Activated CD8-positive, alpha-beta memory T cell treated with anti-CD3 and anti-CD28 coated beads for 36 hours (primary cell): ENCODE results near the gene TMEM169. TPM values are rescaled to one million over a fixed set of nuclear protein-coding genes. Genes with fewer than 3 reads are reported as not detected.

Experiments used
- CTCF ChIA-PET: fragments of 350-600 bp; sonication (Branson Sonifier 250); formaldehyde crosslinking; loops from one replicate; lab custom pipeline; 2021; ENCODE audit warnings: antibody characterized with exemption; lab: Charles Lee
- POLR2A ChIA-PET: fragments of 350-600 bp; sonication (Branson Sonifier 250); formaldehyde crosslinking; loops from one replicate; lab custom pipeline; 2021; ENCODE audit warnings: antibody characterized with exemption; lab: Charles Lee
- total RNA-seq, 2 experiments: library from RNA; stranded (reverse); gene quantifications; one replicate each; pipeline ENCODE4 v1.2.3, GENCODE V29; 2021

The TMEM169 gene
- total RNA-seq, 2 experiments from 2014 or later: 0.48 to 0.55 TPM

GRCh38 chr2:216142540-216142939 is 60.8 kb downstream of the TMEM169 start:
- ChIA-PET CTCF (interaction anchor here (1.0 to 1.8 kb wide), 2 partner anchors 16 to 28 kb away, joined by 3 to 4 read pairs; no protein-coding TSS in a partner anchor), POLR2A (interaction anchor here (0.8 to 1.7 kb wide), 2 partner anchors 30 to 32 kb away, joined by 4 to 7 read pairs; no protein-coding TSS in a partner anchor)

- ChIA-PET POLR2A (no interaction called here), CTCF (interaction anchor here (1.3 kb wide), 1 partner anchor 18 kb away, joined by 4 read pairs; no protein-coding TSS in a partner anchor)
Measured at GRCh38 chr2:216144372-216144771, 62.7 kb downstream of the TMEM169 start.

GRCh38 chr2:216144857-216145256 is 63.1 kb downstream of the TMEM169 start:
- ChIA-PET CTCF (no interaction called here), POLR2A (interaction anchor here (0.6 kb wide), 1 partner anchor 55 kb away, joined by 6 read pairs; no protein-coding TSS in a partner anchor)

- POLR2A ChIA-PET: no interaction called here
Measured at GRCh38 chr2:216146573-216146972, 64.9 kb downstream of the TMEM169 start.

GRCh38 chr2:216147172-216148131 is 65.7 kb downstream of the TMEM169 start:
- POLR2A ChIA-PET: no interaction called here
- CTCF ChIA-PET: interaction anchor here (1.2 kb wide), 1 partner anchor 37 kb away, joined by 3 read pairs; no protein-coding TSS in a partner anchor

More at GRCh38 chr2:216146573-216146972, 64.9 kb downstream of the TMEM169 start:
- CTCF ChIA-PET: interaction anchor here (1.2 kb wide), 1 partner anchor 36 kb away, joined by 3 read pairs; no protein-coding TSS in a partner anchor

GRCh38 chr2:216148983-216149382 is 67.3 kb downstream of the TMEM169 start:
- ChIA-PET CTCF (no interaction called here), POLR2A (no interaction called here)

- ChIA-PET POLR2A (no interaction called here), CTCF (interaction anchor here (0.9 kb wide), 1 partner anchor 36 kb away, joined by 3 read pairs; no protein-coding TSS in a partner anchor)
Measured at GRCh38 chr2:216149741-216150140, 68.0 kb downstream of the TMEM169 start.

GRCh38 chr2:216151313-216152025 is 69.8 kb downstream of the TMEM169 start:
- CTCF ChIA-PET: no interaction called here

More at GRCh38 chr2:216151313-216152025, 69.8 kb downstream of the TMEM169 start:
- POLR2A ChIA-PET: no interaction called here

Other genes starting within 250 kb of the TMEM169 start
- 10 to 100 TPM; 22.0 to 23.8 TPM for gene MREG, start 68.4 kb upstream of the TMEM169 start, total RNA-seq
- gene PECR, start 110 bp upstream of the TMEM169 start, total RNA-seq: 10 to 100 TPM; 15.3 to 15.5 TPM
- 100 to 1,000 TPM; 603 to 604 TPM for gene XRCC5, start 27.4 kb downstream of the TMEM169 start, total RNA-seq